DND-41 (cell line): ENCODE data around the gene RELN.
"Not testable (repeated sequence)": the region's sequence is repeated elsewhere in the genome, so short reads cannot be mapped to it uniquely, and the experiment has no call there.

Experiments used
- ATAC-seq: fragments of 200-7000 bp; cut with Tn5 transposase; 3 replicates; pipeline ENCODE4 v1.9.1; 2021; ENCODE audit warnings: low read depth; ENCODE audit not compliant: insufficient read depth
- DNase-seq: peaks from one replicate; pipeline ENCODE4 v3.0.0-alpha.2; 2020
- H2AFZ ChIP-seq: 2 replicates; pipeline ENCODE4 v1.6.0; 2012; ENCODE audit warnings: low read depth, low read length
- H3K27ac ChIP-seq: 2 replicates; pipeline ENCODE4 v1.5.1; 2012; ENCODE audit warnings: low read length, inconsistent platforms
- H3K27me3 ChIP-seq: fragments of 200-600 bp; sonication (generic); 2 replicates; pipeline ENCODE4 v1.6.0; 2012; ENCODE audit warnings: low read length, mild to moderate bottlenecking, inconsistent platforms; ENCODE audit not compliant: insufficient read depth, poor library complexity
- H3K36me3 ChIP-seq: 2 replicates; pipeline ENCODE4 v1.5.1; 2012; ENCODE audit warnings: low read length, inconsistent platforms; ENCODE audit not compliant: insufficient read depth
- H3K4me1 ChIP-seq: 2 replicates; pipeline ENCODE4 v1.5.1; 2012; ENCODE audit warnings: mild to moderate bottlenecking, low read length; ENCODE audit not compliant: insufficient read depth
- H3K4me2 ChIP-seq: 2 replicates; pipeline ENCODE4 v1.6.0; 2012; ENCODE audit warnings: mild to moderate bottlenecking, moderate library complexity, low read length, inconsistent platforms; ENCODE audit not compliant: insufficient read depth
- H3K4me3 ChIP-seq, 2 experiments: fragments of 200-600 bp in 1 of 2; shearing (Covaris generic) in 1 of 2; 2 replicates each; pipeline ENCODE4 v1.5.1; 2012 to 2016; ENCODE audit warnings: inconsistent platforms in 2 of 2, low read length in 2 of 2, mild to moderate bottlenecking in 2 of 2, low read depth in 1 of 2, moderate library complexity in 1 of 2
- H3K79me2 ChIP-seq: 2 replicates; pipeline ENCODE4 v1.6.0; 2012; ENCODE audit warnings: low read length, inconsistent platforms; ENCODE audit not compliant: insufficient read depth
- H3K9ac ChIP-seq: 2 replicates; pipeline ENCODE4 v1.6.0; 2012; ENCODE audit warnings: low read depth, mild to moderate bottlenecking, inconsistent platforms, low read length, moderate library complexity
- H3K9me3 ChIP-seq: 2 replicates; pipeline ENCODE4 v1.5.1; 2012; ENCODE audit warnings: low read length, moderate library complexity, mild to moderate bottlenecking, inconsistent platforms; ENCODE audit not compliant: insufficient read depth, severe bottlenecking
- H4K20me1 ChIP-seq: 2 replicates; pipeline ENCODE4 v1.6.0; 2012; ENCODE audit warnings: low read length; ENCODE audit not compliant: insufficient read depth
- EZH2 ChIP-seq: IDR thresholded peaks from 3 replicates; pipeline ENCODE4 v1.6.1; 2012; ENCODE audit warnings: borderline replicate concordance, low read depth, mild to moderate bottlenecking, moderate library complexity, low read length, inconsistent platforms; ENCODE audit not compliant: severe bottlenecking
- TF ChIP-seq, protein P1 (sequence below): IDR thresholded peaks from 2 replicates; pipeline ENCODE4 v1.5.1; 2012; ENCODE audit warnings: borderline replicate concordance, low read length, moderate library complexity, mild to moderate bottlenecking; ENCODE audit not compliant: poor library complexity, severe bottlenecking; ENCODE audit errors: extremely low read depth

The RELN gene

DNA sequence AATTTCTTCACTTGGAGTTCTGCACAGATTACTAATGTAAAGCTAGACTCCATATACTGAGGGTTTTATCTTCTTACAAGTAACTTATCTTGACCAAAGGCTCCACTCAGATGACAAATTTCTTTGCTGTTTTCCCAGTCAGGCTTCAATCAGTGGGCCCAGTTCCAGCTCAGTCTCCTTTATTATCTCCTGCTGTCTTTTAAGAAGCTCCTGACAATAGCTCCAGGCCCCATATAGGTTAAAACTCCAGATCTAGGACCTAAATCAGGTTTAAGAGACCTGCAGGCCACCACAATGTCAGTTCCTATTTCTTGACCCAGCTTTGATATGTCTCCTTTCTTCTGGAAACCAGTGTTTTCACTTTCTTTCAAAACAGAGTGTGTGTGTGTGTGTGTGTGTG, 165.2 kb downstream of the RELN start:
- Histone ChIP-seq H3K4me3 (no peak overlapping the region), H3K27me3 (no peaks in the 10 kb centered on the region), H3K36me3 (no peaks in the 10 kb centered on the region), H3K9ac (no peak overlapping the region), H3K27ac (no peak overlapping the region), H4K20me1 (no peaks in the 10 kb centered on the region), H3K4me1 (no peaks in the 10 kb centered on the region), H3K9me3 (no peaks in the 10 kb centered on the region), H2AFZ (no peak overlapping the region), H3K4me2 (no peak overlapping the region), H3K79me2 (no peaks in the 10 kb centered on the region)
- TF ChIP-seq, protein P1, sequence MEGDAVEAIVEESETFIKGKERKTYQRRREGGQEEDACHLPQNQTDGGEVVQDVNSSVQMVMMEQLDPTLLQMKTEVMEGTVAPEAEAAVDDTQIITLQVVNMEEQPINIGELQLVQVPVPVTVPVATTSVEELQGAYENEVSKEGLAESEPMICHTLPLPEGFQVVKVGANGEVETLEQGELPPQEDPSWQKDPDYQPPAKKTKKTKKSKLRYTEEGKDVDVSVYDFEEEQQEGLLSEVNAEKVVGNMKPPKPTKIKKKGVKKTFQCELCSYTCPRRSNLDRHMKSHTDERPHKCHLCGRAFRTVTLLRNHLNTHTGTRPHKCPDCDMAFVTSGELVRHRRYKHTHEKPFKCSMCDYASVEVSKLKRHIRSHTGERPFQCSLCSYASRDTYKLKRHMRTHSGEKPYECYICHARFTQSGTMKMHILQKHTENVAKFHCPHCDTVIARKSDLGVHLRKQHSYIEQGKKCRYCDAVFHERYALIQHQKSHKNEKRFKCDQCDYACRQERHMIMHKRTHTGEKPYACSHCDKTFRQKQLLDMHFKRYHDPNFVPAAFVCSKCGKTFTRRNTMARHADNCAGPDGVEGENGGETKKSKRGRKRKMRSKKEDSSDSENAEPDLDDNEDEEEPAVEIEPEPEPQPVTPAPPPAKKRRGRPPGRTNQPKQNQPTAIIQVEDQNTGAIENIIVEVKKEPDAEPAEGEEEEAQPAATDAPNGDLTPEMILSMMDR, result no peak
- no peak for TF ChIP-seq EZH2
- ATAC-seq (no peak), DNase-seq (no peak)

DNA sequence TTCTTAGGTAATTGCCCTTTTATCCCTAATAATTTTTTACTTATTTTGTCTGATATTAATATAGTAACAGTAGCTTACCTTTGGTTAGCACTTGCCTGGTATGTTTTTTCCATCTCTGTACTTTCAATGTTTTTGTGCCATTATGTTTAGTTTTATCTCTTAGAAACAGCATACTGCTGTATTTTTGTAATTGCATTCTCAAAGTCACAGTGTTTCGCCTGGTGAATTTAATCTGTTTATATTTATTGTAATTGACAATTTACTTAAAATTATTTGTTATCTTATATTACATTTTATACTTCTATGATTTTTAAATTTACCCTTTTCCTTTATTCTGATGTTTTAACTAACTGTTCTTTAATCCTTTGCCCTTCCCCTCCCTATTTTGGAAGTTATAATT, 166.4 kb downstream of the RELN start:
- ATAC-seq, result no peak
- no peak overlapping the region for H2AFZ ChIP-seq
- H3K27me3 ChIP-seq, result no peaks in the 10 kb centered on the region
- H3K9ac ChIP-seq, result no peak overlapping the region
- H3K4me3 ChIP-seq, result no peak overlapping the region
- no peaks in the 10 kb centered on the region for H4K20me1 ChIP-seq
- no peak overlapping the region for H3K4me2 ChIP-seq
- no peaks in the 10 kb centered on the region for H3K9me3 ChIP-seq
- no peak for TF ChIP-seq EZH2
- TF ChIP-seq, protein P1, result no peak
- H3K4me1 ChIP-seq, result no peaks in the 10 kb centered on the region
- no peaks in the 10 kb centered on the region for H3K36me3 ChIP-seq
- no peaks in the 10 kb centered on the region for H3K79me2 ChIP-seq
- no peak for DNase-seq
- H3K27ac ChIP-seq, result no peak overlapping the region

DNA sequence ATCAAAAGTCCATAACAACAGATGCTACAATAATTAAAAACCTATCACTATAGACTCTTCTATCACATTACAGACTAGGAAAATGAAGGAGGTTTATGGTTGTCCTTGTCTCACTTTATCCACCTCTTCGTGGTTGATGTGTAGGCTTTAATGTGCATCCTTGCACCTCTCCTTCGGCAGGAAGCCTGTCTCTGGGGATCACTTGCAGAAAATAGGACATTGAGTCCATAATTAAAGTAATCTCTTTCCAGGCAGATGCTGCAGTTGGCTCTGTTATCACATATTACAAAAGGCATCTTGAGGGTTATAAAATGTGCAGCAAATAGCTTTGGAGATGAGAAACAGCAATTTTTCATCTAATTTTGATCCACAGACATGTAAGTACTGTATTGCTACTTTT, 168.4 kb downstream of the RELN start:
- Histone ChIP-seq H3K4me3 (no peak overlapping the region), H3K4me2 (no peak overlapping the region), H3K36me3 (no peaks in the 10 kb centered on the region), H3K27me3 (no peaks in the 10 kb centered on the region), H3K9me3 (no peaks in the 10 kb centered on the region), H3K79me2 (no peaks in the 10 kb centered on the region), H3K4me1 (no peaks in the 10 kb centered on the region), H3K9ac (no peak overlapping the region), H3K27ac (no peak overlapping the region), H4K20me1 (no peaks in the 10 kb centered on the region), H2AFZ (no peak overlapping the region)
- no peak for TF ChIP-seq EZH2
- TF ChIP-seq, protein P1, result no peak
- DNase-seq (no peak), ATAC-seq (no peak)

DNA sequence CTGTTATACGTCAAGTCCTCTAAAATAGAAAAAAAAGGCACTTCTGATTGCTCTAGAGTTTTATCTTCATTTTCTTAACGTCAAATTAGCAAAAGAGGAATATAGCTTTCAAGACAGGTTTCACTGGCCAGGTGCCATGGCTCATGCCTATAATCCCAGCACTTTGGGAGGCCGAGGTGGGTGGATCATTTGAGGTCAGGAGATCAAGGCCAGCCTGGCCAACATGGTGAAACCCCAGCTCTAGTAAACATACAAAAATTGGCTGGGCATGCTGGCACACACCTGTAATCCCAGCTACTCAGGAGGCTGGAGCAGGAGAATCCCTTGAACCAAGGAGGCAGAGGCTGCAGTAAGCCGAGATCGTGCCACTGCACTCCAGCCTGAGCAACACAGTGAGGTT, 173.5 kb downstream of the RELN start:
- H3K9ac ChIP-seq, H3K4me1 ChIP-seq, H3K79me2 ChIP-seq, H3K4me3 ChIP-seq, H4K20me1 ChIP-seq, ATAC-seq, H3K27ac ChIP-seq, DNase-seq, H2AFZ ChIP-seq, H3K4me2 ChIP-seq, H3K36me3 ChIP-seq, H3K9me3 ChIP-seq, H3K27me3 ChIP-seq: not testable (repeated sequence)
